ENCODE data around the gene SLC2A3.

DNA sequence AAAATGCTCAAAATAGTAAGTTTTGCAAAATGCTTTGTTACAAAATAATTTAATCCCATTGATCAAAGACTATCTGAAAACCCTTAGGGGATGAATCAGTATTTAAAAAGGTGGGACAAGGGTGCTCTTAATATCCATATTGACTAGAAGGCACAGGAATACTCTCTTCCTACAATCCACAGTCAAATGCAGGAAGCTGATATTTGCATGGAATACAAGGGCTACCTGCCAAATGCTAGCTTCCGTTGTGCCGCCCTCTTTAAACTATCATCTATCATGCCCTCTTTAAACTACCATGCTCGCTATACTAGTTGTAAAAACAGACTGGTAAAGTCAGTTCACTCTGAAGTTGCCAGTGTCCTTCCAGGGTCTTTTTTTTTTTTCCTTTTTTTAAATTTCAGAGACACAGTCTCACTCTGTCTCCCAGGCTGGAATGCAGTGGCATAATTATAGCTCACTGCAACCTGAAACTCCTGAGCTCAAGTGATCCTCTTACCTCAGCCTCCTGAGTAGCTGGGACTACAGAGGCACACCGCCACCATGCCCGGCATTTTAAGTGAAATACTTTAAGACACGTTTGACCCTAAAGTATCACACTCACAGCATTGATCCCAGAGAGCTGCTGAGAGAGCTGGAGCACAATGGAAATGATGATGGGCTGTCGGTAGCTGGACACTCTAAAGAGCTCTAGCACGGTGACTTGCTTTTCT, 6.7 kb downstream of the SLC2A3 start:
- TF ChIP-seq, protein P1, sequence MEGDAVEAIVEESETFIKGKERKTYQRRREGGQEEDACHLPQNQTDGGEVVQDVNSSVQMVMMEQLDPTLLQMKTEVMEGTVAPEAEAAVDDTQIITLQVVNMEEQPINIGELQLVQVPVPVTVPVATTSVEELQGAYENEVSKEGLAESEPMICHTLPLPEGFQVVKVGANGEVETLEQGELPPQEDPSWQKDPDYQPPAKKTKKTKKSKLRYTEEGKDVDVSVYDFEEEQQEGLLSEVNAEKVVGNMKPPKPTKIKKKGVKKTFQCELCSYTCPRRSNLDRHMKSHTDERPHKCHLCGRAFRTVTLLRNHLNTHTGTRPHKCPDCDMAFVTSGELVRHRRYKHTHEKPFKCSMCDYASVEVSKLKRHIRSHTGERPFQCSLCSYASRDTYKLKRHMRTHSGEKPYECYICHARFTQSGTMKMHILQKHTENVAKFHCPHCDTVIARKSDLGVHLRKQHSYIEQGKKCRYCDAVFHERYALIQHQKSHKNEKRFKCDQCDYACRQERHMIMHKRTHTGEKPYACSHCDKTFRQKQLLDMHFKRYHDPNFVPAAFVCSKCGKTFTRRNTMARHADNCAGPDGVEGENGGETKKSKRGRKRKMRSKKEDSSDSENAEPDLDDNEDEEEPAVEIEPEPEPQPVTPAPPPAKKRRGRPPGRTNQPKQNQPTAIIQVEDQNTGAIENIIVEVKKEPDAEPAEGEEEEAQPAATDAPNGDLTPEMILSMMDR (IDR thresholded peaks at IDR 0.05), result no peak
- TF ChIP-seq POLR2A (IDR thresholded peaks at IDR 0.05) (no peak), POLR2AphosphoS5 (IDR thresholded peaks at IDR 0.05) (peak; percentile 41)
